Cardiac fibroblast (primary cell): ENCODE measurements around the gene ABCC3.

Experiments used
- DNase-seq, 2 donors: peaks; one replicate each; pipeline versions ENCODE4 v3.0.0 to v3.0.0-alpha.2; 2010; ENCODE audit warnings: low read depth in 2 of 2
- H3K4me3 ChIP-seq, 2 donors: replicated peaks in 1 of 2; 1 replicate in 1 of 2; 2 replicates in 1 of 2; pipeline ENCODE4 v1.5.1; 2011; ENCODE audit warnings: low read depth in 2 of 2, low read length in 2 of 2, mild to moderate bottlenecking in 2 of 2, moderate library complexity in 1 of 2
- TF ChIP-seq, protein P1 (sequence below): IDR thresholded peaks from one replicate; pipeline ENCODE4 v1.5.1; 2011; ENCODE audit warnings: low read depth, mild to moderate bottlenecking, low read length, inconsistent platforms

The ABCC3 gene

DNA sequence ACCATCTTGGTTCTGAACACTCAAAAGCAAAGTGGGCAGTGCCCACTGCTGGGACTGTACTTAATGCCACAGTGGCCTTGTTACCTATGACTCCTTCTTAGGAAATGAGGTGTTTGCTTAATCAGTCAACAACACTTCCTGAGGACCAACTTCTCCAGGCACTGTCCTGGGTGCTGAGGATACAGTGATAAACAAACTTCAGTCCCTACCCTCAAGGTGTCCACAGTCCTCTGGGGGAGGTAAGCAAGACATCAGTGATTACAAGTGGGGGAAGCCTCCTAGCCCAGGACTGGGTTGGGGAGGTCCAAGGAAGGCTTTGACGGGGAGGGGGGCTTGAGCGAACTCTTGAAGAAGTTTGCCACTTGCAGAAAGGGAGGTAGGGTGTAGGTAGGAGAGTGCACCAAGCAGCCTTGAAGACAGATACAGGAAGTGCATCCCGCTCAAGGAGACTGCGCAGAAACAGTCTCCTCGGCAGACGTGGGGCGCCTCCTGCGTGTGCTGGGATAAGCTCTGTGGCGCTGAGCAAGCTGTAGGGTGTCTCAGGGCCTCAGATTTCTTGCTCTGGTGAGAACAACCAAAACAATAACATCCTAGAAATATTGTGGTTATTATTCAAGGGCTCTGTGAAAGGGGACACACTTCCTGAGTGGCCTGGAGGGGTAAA, 2.6 kb upstream of the ABCC3 start:
- DNase-seq, result peak in 1 of 2 donors; percentile 17
- TF ChIP-seq, protein P1, sequence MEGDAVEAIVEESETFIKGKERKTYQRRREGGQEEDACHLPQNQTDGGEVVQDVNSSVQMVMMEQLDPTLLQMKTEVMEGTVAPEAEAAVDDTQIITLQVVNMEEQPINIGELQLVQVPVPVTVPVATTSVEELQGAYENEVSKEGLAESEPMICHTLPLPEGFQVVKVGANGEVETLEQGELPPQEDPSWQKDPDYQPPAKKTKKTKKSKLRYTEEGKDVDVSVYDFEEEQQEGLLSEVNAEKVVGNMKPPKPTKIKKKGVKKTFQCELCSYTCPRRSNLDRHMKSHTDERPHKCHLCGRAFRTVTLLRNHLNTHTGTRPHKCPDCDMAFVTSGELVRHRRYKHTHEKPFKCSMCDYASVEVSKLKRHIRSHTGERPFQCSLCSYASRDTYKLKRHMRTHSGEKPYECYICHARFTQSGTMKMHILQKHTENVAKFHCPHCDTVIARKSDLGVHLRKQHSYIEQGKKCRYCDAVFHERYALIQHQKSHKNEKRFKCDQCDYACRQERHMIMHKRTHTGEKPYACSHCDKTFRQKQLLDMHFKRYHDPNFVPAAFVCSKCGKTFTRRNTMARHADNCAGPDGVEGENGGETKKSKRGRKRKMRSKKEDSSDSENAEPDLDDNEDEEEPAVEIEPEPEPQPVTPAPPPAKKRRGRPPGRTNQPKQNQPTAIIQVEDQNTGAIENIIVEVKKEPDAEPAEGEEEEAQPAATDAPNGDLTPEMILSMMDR, result no peak
- H3K4me3 ChIP-seq, result no peak overlapping the region

DNA sequence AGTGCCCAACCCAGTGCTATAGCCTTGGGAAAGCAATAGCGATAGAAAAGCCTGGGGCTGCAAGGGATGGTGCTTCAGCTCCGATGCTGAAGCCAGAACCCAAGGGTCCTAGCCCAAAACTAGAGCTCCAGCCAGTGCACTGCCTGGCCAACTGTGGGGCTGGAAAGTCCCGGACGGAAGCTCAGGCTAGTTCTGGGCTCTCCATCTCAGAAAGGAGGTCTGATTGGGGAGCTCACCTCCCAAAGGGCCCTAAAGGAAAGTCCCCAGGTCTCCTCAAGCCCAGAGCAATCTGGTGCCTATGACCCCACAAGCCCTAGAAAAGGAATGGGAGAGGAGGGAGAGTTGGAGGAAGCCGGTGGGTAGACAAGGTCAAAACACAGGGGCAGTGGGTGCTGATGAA, 2.0 kb upstream of the ABCC3 start:
- DNase-seq, result no peak
- TF ChIP-seq, protein P1, result no peak
- H3K4me3 ChIP-seq, result no peak overlapping the region

DNA sequence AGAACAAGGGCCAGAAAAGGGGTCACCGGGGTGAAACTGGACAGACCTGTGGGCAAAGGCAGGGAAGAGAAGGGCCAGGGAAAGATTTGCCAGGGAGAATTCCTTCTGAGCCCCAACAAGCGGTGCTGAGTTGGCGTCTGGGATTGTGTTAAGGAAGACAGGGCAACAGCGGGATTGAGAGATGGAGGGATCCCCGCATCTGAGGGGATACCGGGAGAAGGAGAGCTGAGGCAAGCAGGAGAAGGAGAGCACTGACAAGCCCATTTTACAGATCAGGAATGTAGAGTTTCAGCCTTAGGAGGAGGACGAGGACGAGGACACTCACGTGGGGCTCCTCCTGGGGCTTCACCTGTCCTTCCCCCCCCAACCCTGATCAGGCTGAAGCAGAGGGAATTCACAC, 998 bp upstream of the ABCC3 start:
- no peak for DNase-seq
- TF ChIP-seq, protein P1, result no peak
- H3K4me3 ChIP-seq, result no peak overlapping the region

DNA sequence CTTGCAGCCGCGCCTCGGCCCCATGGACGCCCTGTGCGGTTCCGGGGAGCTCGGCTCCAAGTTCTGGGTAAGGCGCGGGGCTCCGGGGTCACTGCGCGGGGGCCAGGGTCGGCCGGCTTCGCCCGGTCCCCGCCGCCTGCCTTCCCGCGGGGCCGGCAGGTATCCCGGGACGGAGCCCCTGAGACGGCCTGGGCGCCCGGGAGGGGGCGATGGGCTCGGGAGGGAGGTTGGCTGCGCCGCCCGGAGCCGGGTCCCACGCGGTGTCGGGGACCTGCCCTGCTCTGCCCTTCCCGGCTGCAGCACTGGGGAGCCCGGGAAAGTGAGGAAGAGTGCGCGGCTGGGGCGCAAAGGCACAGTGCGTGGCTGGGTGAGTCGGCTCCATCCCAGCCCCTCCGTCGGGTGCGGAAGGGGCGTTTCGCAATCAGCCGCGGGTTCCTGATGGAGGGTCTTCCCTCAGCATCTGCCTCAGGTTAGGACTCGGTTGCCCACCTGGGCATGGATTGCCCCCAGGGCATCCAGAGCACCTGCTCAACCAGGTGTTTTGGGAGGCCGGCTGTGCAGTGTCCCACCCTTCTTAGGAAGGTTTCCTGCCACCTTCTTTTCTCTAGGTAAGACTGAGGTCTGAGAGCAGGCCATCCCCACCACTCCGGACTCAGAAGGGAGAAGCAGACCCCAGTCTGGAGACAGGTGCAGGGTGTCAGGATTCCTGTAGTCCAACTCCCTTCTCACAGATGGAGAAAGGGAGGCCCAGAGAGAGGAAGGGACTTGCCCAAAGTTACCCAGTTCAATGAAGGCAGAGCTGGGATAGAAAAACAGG, 442 bp downstream of the ABCC3 start:
- DNase-seq, result no peak
- peak overlapping the region; percentile 51 to 54 for H3K4me3 ChIP-seq
- TF ChIP-seq, protein P1, result no peak

DNA sequence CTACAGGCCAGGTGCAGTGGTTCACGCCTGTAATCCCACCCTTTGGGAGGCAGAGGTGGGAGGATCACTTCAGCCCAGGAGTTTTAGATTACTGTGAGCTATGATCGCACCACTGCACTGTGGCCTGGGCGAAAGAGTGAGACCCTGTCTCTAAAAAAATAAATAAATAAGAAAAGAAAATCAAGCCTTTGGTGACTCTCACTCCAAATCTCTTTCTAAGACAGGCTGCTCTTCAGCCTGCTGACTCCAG, 976 bp downstream of the ABCC3 start:
- no peak overlapping the region for H3K4me3 ChIP-seq
- TF ChIP-seq, protein P1, result no peak

DNA sequence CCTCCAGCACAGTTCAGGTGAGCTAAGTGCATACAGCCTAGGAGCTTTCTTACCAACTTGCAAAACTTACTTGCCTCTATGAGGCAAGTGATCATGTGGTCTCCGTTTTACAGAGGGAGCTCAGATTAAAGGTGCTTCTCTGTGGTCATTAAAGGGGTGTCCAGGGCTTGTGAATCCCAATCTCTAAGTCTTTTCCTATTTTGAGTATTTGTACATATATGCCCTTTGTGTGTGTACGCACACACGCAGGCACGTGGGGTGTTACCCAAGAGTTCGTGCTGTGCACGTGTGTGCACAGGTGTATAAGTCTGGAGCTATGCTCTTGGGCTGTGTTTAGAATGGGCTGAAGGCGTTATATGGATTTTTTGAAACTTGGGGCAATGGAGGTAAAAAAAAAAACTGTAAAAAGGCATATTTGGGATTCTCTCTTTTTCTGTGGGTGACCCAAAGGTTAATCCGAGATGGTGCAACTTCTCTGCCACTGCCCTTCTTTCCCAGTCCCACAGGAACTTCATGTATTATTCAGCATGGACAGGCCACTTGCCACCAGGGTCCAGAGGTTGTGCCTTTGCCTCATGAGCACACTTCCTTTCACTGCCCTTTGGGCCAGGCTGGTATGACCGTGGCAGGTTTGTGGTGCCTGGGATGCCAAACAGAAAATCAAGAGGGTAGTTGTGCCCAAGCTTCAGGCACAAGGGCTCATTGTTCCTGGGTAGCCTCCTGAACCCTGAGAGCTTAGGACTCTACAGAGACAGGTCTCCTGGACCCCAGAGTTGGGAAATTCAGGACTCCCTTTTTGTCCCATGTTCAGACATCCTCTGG, 1.5 kb downstream of the ABCC3 start:
- TF ChIP-seq, protein P1, result no peak
- no peak for DNase-seq
- H3K4me3 ChIP-seq, result no peak overlapping the region

More for the DNA sequence above, 976 bp downstream of the ABCC3 start:
- no peak for DNase-seq
